ENCODE data around the gene CHCHD4. TPM values are rescaled to one million over a fixed set of nuclear protein-coding genes. Genes with fewer than 3 reads are reported as not detected.

Gene CHCHD4
- total and polyA plus RNA-seq, 9 donors, result 10.1 to 22.2 (median 12.2) TPM

GRCh38 chr3:14140668-14141067 lies 16.0 kb upstream of the CHCHD4 start:
- intact Hi-C loops (cut with DNase I), result loop anchor here in 1 of 4 donors (2.0 kb wide), 1 partner anchor 14 kb away; no protein-coding TSS in a partner anchor

GRCh38 chr3:14139771-14140170 lies 15.1 kb upstream of the CHCHD4 start:
- intact Hi-C loops (cut with DNase I), result loop anchor here in 1 of 4 donors (2.0 kb wide), 1 partner anchor 13 kb away; no protein-coding TSS in a partner anchor
- no peaks in the 10 kb centered on the region for H3K9me3 ChIP-seq
- no peak overlapping the region for H3K4me3 ChIP-seq
- no peak overlapping the region for H3K27ac ChIP-seq
- DNase-seq, result no peak
- TF ChIP-seq POLR2A (IDR thresholded peaks at IDR 0.05) (no peak), CTCF (IDR thresholded peaks at IDR 0.05) (no peak), EP300 (IDR thresholded peaks at IDR 0.05) (no peak)
- H3K27me3 ChIP-seq, result no peaks in the 10 kb centered on the region
- 75 to 83% (median 78%) methylated on average over 5 of the region's 5 CpGs for whole genome bisulfite sequencing, 3 donors
- no peaks in the 10 kb centered on the region for H3K36me3 ChIP-seq
- peaks cover 9% of the 10 kb centered on the region for H3K4me1 ChIP-seq (ENCODE audit: insufficient read depth)

More at GRCh38 chr3:14140668-14141067, 16.0 kb upstream of the CHCHD4 start:
- DNase-seq, result no peak
- Histone ChIP-seq H3K4me3 (no peak overlapping the region), H3K9me3 (no peaks in the 10 kb centered on the region), H3K4me1 (ENCODE audit: insufficient read depth) (peaks cover 10% of the 10 kb centered on the region), H3K36me3 (no peaks in the 10 kb centered on the region), H3K27me3 (no peaks in the 10 kb centered on the region), H3K27ac (no peak overlapping the region)
- no peak for TF ChIP-seq EP300 (IDR thresholded peaks at IDR 0.05)
- TF ChIP-seq POLR2A (IDR thresholded peaks at IDR 0.05), result no peak
- no peak for TF ChIP-seq CTCF (IDR thresholded peaks at IDR 0.05)
- WGBS, 3 donors, result 67 to 77% (median 72%) methylated on average over 2 of the region's 2 CpGs

GRCh38 chr3:14138878-14139655 lies 14.4 kb upstream of the CHCHD4 start:
- Histone ChIP-seq H3K4me1 (ENCODE audit: insufficient read depth) (peaks cover 5% of the 10 kb centered on the region), H3K36me3 (no peaks in the 10 kb centered on the region)
- TF ChIP-seq POLR2A (IDR thresholded peaks at IDR 0.05) (no peak), EP300 (IDR thresholded peaks at IDR 0.05) (no peak), CTCF (IDR thresholded peaks at IDR 0.05) (no peak)

GRCh38 chr3:14138109-14138877 lies 13.6 kb upstream of the CHCHD4 start:
- TF ChIP-seq CTCF (IDR thresholded peaks at IDR 0.05) (no peak), POLR2A (IDR thresholded peaks at IDR 0.05) (no peak), EP300 (IDR thresholded peaks at IDR 0.05) (no peak)
- WGBS, 3 donors, result 81 to 83% (median 81%) methylated on average over 16 of the region's 16 CpGs
- no peak overlapping the region for H3K27ac ChIP-seq

More at GRCh38 chr3:14138878-14139655, 14.4 kb upstream of the CHCHD4 start:
- intact Hi-C loops (cut with DNase I), result no loop called here
- WGBS, 3 donors, result 79 to 87% (median 82%) methylated on average over 14 of the region's 14 CpGs
- H3K9me3 ChIP-seq, result no peaks in the 10 kb centered on the region
- no peak overlapping the region for H3K4me3 ChIP-seq
- H3K27ac ChIP-seq, result no peak overlapping the region
- H3K27me3 ChIP-seq, result no peaks in the 10 kb centered on the region
- DNase-seq, result no peak

More at GRCh38 chr3:14138109-14138877, 13.6 kb upstream of the CHCHD4 start:
- DNase-seq, result no peak
- H3K27me3 ChIP-seq, result no peaks in the 10 kb centered on the region
- H3K4me3 ChIP-seq, result no peak overlapping the region
- intact Hi-C loops (cut with DNase I), result no loop called here
- H3K36me3 ChIP-seq, result no peaks in the 10 kb centered on the region
- H3K9me3 ChIP-seq, result no peaks in the 10 kb centered on the region
- H3K4me1 ChIP-seq (ENCODE audit: insufficient read depth), result peaks cover 3% of the 10 kb centered on the region

All from ovary (tissue), 9 donors.